ENCODE measurements around the gene BTRC.

Gene BTRC

GRCh38 chr10:101444058-101444898 is 90.3 kb downstream of the BTRC start:
- H3K4me3 ChIP-seq (ENCODE audit: low read depth, low read length) = no peak overlapping the region
- no CpG with 5 or more reads among the region's 2 CpGs for WGBS (ENCODE audit: extremely low coverage, insufficient coverage, insufficient read length)

GRCh38 chr10:101446071-101446470 is 92.1 kb downstream of the BTRC start:
- no peaks in the 10 kb centered on the region for H3K4me1 ChIP-seq (ENCODE audit: control insufficient read depth in 1 of 2, insufficient read depth in 2 of 2, low read length in 2 of 2)
- no peak overlapping the region for H2AFZ ChIP-seq (ENCODE audit: insufficient read depth, low read length, poor library complexity)
- H3K18ac ChIP-seq (ENCODE audit: low read length) = no peak overlapping the region
- H3K79me2 ChIP-seq (ENCODE audit: control insufficient read depth, insufficient read depth, low read length, poor library complexity) = no peaks in the 10 kb centered on the region
- H2AK5ac ChIP-seq (ENCODE audit: low read length) = no peak overlapping the region
- H3K4me2 ChIP-seq (ENCODE audit: low read length) = no peak overlapping the region
- no peak overlapping the region for H4K91ac ChIP-seq (ENCODE audit: low read depth, low read length)
- no peak overlapping the region for H3K4me3 ChIP-seq (ENCODE audit: low read depth, low read length)
- H3K14ac ChIP-seq (ENCODE audit: low read length) = no peak overlapping the region
- no peak overlapping the region for H2BK120ac ChIP-seq (ENCODE audit: insufficient read depth, low read length, poor library complexity)
- no CpG with 5 or more reads among the region's 2 CpGs for WGBS (ENCODE audit: extremely low coverage, insufficient coverage, insufficient read length)
- no peak overlapping the region for H4K8ac ChIP-seq (ENCODE audit: low read depth, low read length)
- H2BK12ac ChIP-seq (ENCODE audit: low read length) = no peak overlapping the region
- H4K12ac ChIP-seq (ENCODE audit: low read depth, low read length) = no peak overlapping the region
- H3K9me3 ChIP-seq (ENCODE audit: insufficient read depth, low read depth, low read length) = no peaks in the 10 kb centered on the region
- no peaks in the 10 kb centered on the region for H3K79me1 ChIP-seq (ENCODE audit: low read length)
- H3K27me3 ChIP-seq (ENCODE audit: insufficient read depth, low read length) = no peaks in the 10 kb centered on the region
- no peak for DNase-seq
- H3K23ac ChIP-seq (ENCODE audit: low read length) = no peak overlapping the region
- H3K27ac ChIP-seq (ENCODE audit: low read depth, low read length) = no peak overlapping the region
- no peak overlapping the region for H3K9ac ChIP-seq (ENCODE audit: low read length)
- H2BK5ac ChIP-seq (ENCODE audit: low read depth, low read length, poor library complexity) = no peak overlapping the region
- H3K4ac ChIP-seq (ENCODE audit: low read depth, low read length) = no peak overlapping the region
- no peaks in the 10 kb centered on the region for H3K36me3 ChIP-seq (ENCODE audit: control insufficient read depth in 1 of 2, insufficient read depth in 2 of 2, low read length in 2 of 2)

More at GRCh38 chr10:101444058-101444898, 90.3 kb downstream of the BTRC start:
- no peak overlapping the region for H3K4ac ChIP-seq (ENCODE audit: low read depth, low read length)
- no peak overlapping the region for H2AFZ ChIP-seq (ENCODE audit: insufficient read depth, low read length, poor library complexity)
- no peak overlapping the region for H3K27ac ChIP-seq (ENCODE audit: low read depth, low read length)
- peak in 1 of 2 donors; percentile 43 for DNase-seq
- H4K91ac ChIP-seq (ENCODE audit: low read depth, low read length) = no peak overlapping the region
- no peak overlapping the region for H3K18ac ChIP-seq (ENCODE audit: low read length)
- no peaks in the 10 kb centered on the region for H3K79me1 ChIP-seq (ENCODE audit: low read length)
- no peaks in the 10 kb centered on the region for H3K36me3 ChIP-seq (ENCODE audit: control insufficient read depth in 1 of 2, insufficient read depth in 2 of 2, low read length in 2 of 2)
- no peak overlapping the region for H2BK5ac ChIP-seq (ENCODE audit: low read depth, low read length, poor library complexity)
- H2AK5ac ChIP-seq (ENCODE audit: low read length) = no peak overlapping the region
- H3K9ac ChIP-seq (ENCODE audit: low read length) = no peak overlapping the region
- H4K12ac ChIP-seq (ENCODE audit: low read depth, low read length) = no peak overlapping the region
- no peak overlapping the region for H3K4me2 ChIP-seq (ENCODE audit: low read length)
- H3K9me3 ChIP-seq (ENCODE audit: insufficient read depth, low read depth, low read length) = no peaks in the 10 kb centered on the region
- H3K27me3 ChIP-seq (ENCODE audit: insufficient read depth, low read length) = no peaks in the 10 kb centered on the region
- no peak overlapping the region for H2BK120ac ChIP-seq (ENCODE audit: insufficient read depth, low read length, poor library complexity)
- no peaks in the 10 kb centered on the region for H3K4me1 ChIP-seq (ENCODE audit: control insufficient read depth in 1 of 2, insufficient read depth in 2 of 2, low read length in 2 of 2)
- H3K23ac ChIP-seq (ENCODE audit: low read length) = no peak overlapping the region
- no peak overlapping the region for H2BK12ac ChIP-seq (ENCODE audit: low read length)
- no peaks in the 10 kb centered on the region for H3K79me2 ChIP-seq (ENCODE audit: control insufficient read depth, insufficient read depth, low read length, poor library complexity)
- no peak overlapping the region for H4K8ac ChIP-seq (ENCODE audit: low read depth, low read length)
- no peak overlapping the region for H3K14ac ChIP-seq (ENCODE audit: low read length)

GRCh38 chr10:101446947-101447346 is 93.0 kb downstream of the BTRC start:
- no peak overlapping the region for H3K14ac ChIP-seq (ENCODE audit: low read length)
- no peak overlapping the region for H2AK5ac ChIP-seq (ENCODE audit: low read length)
- no peak overlapping the region for H3K4me3 ChIP-seq (ENCODE audit: low read depth, low read length)
- H4K12ac ChIP-seq (ENCODE audit: low read depth, low read length) = no peak overlapping the region
- no peak overlapping the region for H3K4me2 ChIP-seq (ENCODE audit: low read length)
- no peak overlapping the region for H3K27ac ChIP-seq (ENCODE audit: low read depth, low read length)
- no peak overlapping the region for H4K91ac ChIP-seq (ENCODE audit: low read depth, low read length)
- H2AFZ ChIP-seq (ENCODE audit: insufficient read depth, low read length, poor library complexity) = no peak overlapping the region
- no peak overlapping the region for H3K18ac ChIP-seq (ENCODE audit: low read length)
- no peaks in the 10 kb centered on the region for H3K9me3 ChIP-seq (ENCODE audit: insufficient read depth, low read depth, low read length)
- no peaks in the 10 kb centered on the region for H3K79me1 ChIP-seq (ENCODE audit: low read length)
- no peak overlapping the region for H3K23ac ChIP-seq (ENCODE audit: low read length)
- WGBS (ENCODE audit: extremely low coverage, insufficient coverage, insufficient read length) = no CpG with 5 or more reads among the region's 7 CpGs
- H2BK12ac ChIP-seq (ENCODE audit: low read length) = no peak overlapping the region
- H2BK120ac ChIP-seq (ENCODE audit: insufficient read depth, low read length, poor library complexity) = no peak overlapping the region
- H3K79me2 ChIP-seq (ENCODE audit: control insufficient read depth, insufficient read depth, low read length, poor library complexity) = no peaks in the 10 kb centered on the region
- no peak overlapping the region for H3K9ac ChIP-seq (ENCODE audit: low read length)
- no peaks in the 10 kb centered on the region for H3K27me3 ChIP-seq (ENCODE audit: insufficient read depth, low read length)
- H3K36me3 ChIP-seq (ENCODE audit: control insufficient read depth in 1 of 2, insufficient read depth in 2 of 2, low read length in 2 of 2) = no peaks in the 10 kb centered on the region
- no peak overlapping the region for H4K8ac ChIP-seq (ENCODE audit: low read depth, low read length)
- H2BK5ac ChIP-seq (ENCODE audit: low read depth, low read length, poor library complexity) = no peak overlapping the region
- no peak overlapping the region for H3K4ac ChIP-seq (ENCODE audit: low read depth, low read length)
- no peak for DNase-seq
- no peaks in the 10 kb centered on the region for H3K4me1 ChIP-seq (ENCODE audit: control insufficient read depth in 1 of 2, insufficient read depth in 2 of 2, low read length in 2 of 2)

DNA sequence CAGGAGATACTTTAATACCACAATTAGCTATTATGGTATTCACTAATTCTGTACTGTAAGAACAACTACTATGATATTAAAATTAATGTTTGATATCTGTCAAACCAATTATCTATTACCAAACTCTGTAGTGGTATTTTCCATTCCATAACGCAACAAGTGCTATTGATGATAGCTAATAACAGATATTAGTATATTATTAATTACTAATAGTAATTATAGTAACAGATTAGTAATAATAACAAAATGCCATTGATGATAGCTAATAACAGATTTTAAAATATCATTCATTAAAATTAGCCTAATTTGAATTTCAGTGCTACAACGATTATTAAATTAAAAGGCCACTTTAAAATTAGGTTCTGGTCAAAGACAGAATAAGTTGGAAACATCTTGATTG is 93.5 kb downstream of the BTRC start:
- no CpG with 5 or more reads among the region's 2 CpGs for WGBS (ENCODE audit: extremely low coverage, insufficient coverage, insufficient read length)
- no peak overlapping the region for H2BK12ac ChIP-seq (ENCODE audit: low read length)
- H3K27ac ChIP-seq (ENCODE audit: low read depth, low read length) = no peak overlapping the region
- no peaks in the 10 kb centered on the region for H3K79me1 ChIP-seq (ENCODE audit: low read length)
- H4K12ac ChIP-seq (ENCODE audit: low read depth, low read length) = no peak overlapping the region
- H2AFZ ChIP-seq (ENCODE audit: insufficient read depth, low read length, poor library complexity) = no peak overlapping the region
- no peak overlapping the region for H2BK120ac ChIP-seq (ENCODE audit: insufficient read depth, low read length, poor library complexity)
- H3K36me3 ChIP-seq (ENCODE audit: control insufficient read depth in 1 of 2, insufficient read depth in 2 of 2, low read length in 2 of 2) = no peaks in the 10 kb centered on the region
- H3K4me1 ChIP-seq (ENCODE audit: control insufficient read depth in 1 of 2, insufficient read depth in 2 of 2, low read length in 2 of 2) = no peaks in the 10 kb centered on the region
- H3K4me3 ChIP-seq (ENCODE audit: low read depth, low read length) = no peak overlapping the region
- H3K4ac ChIP-seq (ENCODE audit: low read depth, low read length) = no peak overlapping the region
- H3K4me2 ChIP-seq (ENCODE audit: low read length) = no peak overlapping the region
- no peak overlapping the region for H4K8ac ChIP-seq (ENCODE audit: low read depth, low read length)
- H3K23ac ChIP-seq (ENCODE audit: low read length) = no peak overlapping the region
- H2BK5ac ChIP-seq (ENCODE audit: low read depth, low read length, poor library complexity) = no peak overlapping the region
- no peak for DNase-seq
- no peak overlapping the region for H3K9ac ChIP-seq (ENCODE audit: low read length)
- H4K91ac ChIP-seq (ENCODE audit: low read depth, low read length) = no peak overlapping the region
- no peaks in the 10 kb centered on the region for H3K79me2 ChIP-seq (ENCODE audit: control insufficient read depth, insufficient read depth, low read length, poor library complexity)
- no peaks in the 10 kb centered on the region for H3K9me3 ChIP-seq (ENCODE audit: insufficient read depth, low read depth, low read length)
- H3K27me3 ChIP-seq (ENCODE audit: insufficient read depth, low read length) = no peaks in the 10 kb centered on the region
- no peak overlapping the region for H3K18ac ChIP-seq (ENCODE audit: low read length)
- H2AK5ac ChIP-seq (ENCODE audit: low read length) = no peak overlapping the region
- no peak overlapping the region for H3K14ac ChIP-seq (ENCODE audit: low read length)

Measured in trophoblast cell (in vitro differentiated cells and primary cell).